ENCODE results near the gene CLP1. TPM values are rescaled to one million over a fixed set of nuclear protein-coding genes. Genes with fewer than 3 reads are reported as not detected.

Gene CLP1
- total RNA-seq, 2 experiments from 2014 or later = 16.2 to 16.9 TPM

DNA sequence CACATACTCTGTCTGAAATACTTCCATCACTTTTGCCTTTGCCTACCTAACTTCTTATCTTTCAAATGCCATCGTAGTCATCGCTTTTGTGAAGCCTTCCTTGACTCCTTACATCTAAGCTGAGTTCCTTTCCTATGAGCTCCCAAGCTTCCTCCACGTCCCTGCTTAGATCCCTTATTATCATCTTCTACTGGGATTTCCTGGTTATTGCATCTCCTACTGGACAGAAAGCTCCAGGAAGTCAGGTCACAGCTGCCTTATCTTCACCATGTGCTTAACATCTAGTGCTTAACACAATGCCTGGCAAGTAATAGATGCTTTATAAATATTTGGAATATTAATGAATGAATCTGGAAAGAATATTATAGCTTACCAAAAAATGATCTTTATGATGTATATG, 13.8 kb upstream of the CLP1 start:
- Mint-ChIP-seq H3K4me3 (no peak overlapping the region), H3K4me1 (ENCODE audit: low read depth) (peaks cover 33% of the 10 kb centered on the region), H3K27ac (no peak overlapping the region), H3K36me3 (ENCODE audit: low read depth) (no peaks in the 10 kb centered on the region), H3K9me3 (no peaks in the 10 kb centered on the region), H3K27me3 (peaks cover 49% of the 10 kb centered on the region)
- TF ChIP-seq, protein P1, sequence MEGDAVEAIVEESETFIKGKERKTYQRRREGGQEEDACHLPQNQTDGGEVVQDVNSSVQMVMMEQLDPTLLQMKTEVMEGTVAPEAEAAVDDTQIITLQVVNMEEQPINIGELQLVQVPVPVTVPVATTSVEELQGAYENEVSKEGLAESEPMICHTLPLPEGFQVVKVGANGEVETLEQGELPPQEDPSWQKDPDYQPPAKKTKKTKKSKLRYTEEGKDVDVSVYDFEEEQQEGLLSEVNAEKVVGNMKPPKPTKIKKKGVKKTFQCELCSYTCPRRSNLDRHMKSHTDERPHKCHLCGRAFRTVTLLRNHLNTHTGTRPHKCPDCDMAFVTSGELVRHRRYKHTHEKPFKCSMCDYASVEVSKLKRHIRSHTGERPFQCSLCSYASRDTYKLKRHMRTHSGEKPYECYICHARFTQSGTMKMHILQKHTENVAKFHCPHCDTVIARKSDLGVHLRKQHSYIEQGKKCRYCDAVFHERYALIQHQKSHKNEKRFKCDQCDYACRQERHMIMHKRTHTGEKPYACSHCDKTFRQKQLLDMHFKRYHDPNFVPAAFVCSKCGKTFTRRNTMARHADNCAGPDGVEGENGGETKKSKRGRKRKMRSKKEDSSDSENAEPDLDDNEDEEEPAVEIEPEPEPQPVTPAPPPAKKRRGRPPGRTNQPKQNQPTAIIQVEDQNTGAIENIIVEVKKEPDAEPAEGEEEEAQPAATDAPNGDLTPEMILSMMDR (IDR thresholded peaks at IDR 0.05) = no peak
- no peak for ATAC-seq
- ChIA-PET CTCF (interaction anchor here (0.7 to 11.7 kb wide), 38 partner anchors 8 to 300 kb away, joined by 3 to 346 read pairs (median 5); partner anchors contain the start of gene UBE2L6), POLR2A (interaction anchor here (0.7 to 1.5 kb wide), 2 partner anchors 76 to 930 kb away, joined by 3 to 11 read pairs; partner anchors contain the start of gene UBE2L6)
- no peak for DNase-seq
- intact Hi-C loops (cut with micrococcal nuclease) = no loop called here

DNA sequence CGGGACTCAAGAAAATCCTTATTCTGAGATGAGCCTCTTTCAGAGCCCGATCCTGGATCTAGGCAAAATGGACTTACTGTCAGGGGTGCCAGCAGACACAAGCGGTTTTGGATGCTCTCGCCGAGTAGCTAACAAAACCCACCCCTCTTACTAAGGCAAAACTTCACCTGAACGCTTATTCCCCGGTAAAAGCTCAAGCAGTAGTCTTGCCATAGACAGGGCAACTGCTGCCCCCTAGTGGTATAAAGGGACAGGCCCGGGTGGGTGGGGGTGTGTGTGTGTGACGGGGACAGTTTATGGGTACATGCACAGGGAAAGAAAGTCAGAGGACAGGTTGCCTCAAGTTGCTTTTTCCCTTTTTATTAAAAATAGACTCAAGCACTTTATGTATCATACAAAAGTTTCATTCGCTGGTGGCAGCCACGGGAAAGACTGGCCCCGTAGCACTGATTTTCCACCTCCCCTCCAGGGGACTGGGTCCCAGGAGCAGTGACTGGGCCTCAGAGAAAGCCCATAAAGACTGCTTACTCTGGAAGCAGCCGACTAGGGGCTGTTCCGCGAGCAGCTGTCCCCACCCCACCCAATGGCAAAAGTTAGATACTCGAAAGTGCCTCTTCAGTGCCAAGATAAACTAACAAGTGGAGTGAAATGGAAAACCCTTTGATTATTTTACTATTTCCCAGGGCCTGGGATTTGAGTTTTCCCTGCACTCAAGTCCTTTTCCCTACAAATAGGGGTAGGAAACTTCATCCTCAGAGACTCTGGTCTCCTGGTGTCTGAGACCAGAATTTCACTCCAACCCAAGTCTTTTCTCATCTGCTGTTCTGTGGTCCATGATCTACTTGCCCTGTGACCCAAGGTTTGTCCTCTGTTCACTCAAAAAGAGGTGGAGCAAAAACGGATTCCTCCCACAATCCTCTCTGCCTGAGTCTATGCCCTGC, 12.5 kb upstream of the CLP1 start:
- no peak overlapping the region for H3K4me3 Mint-ChIP-seq

DNA sequence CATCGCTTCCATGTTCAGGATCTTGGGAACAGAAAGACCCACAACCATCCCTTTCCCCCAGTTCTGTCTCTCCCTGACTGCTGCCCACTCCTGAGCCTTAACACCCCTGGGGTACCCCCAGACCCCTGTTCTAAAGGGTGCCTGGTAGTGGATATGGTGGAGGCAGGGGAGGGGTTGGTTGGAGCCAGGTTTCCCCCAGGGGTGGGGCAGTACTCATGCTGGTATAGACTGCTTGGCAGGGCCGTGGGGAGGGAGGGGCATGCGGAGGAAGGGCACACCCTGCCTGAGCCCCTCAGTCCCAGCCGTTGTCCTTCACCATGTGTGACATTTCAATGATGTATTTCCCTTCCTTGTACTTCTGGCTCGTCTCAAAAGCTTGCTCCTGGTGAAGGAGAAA, 11.9 kb upstream of the CLP1 start:
- Mint-ChIP-seq H3K4me3 (no peak overlapping the region), H3K27ac (no peak overlapping the region), H3K9me3 (no peaks in the 10 kb centered on the region), H3K27me3 (peaks cover 48% of the 10 kb centered on the region), H3K4me1 (ENCODE audit: low read depth) (peaks cover 38% of the 10 kb centered on the region), H3K36me3 (ENCODE audit: low read depth) (no peaks in the 10 kb centered on the region)
- ChIA-PET CTCF (interaction anchor here (1.6 to 11.7 kb wide), 12 partner anchors 10 to 188 kb away, joined by 6 to 346 read pairs (median 17); partner anchors contain the start of gene UBE2L6), POLR2A (interaction anchor here (2.7 kb wide), 1 partner anchor 77 kb away, joined by 12 read pairs; the partner anchor contains the start of gene UBE2L6)
- DNase-seq (no peak), ATAC-seq (no peak)
- TF ChIP-seq, protein P1 (IDR thresholded peaks at IDR 0.05) = no peak
- intact Hi-C loops (cut with micrococcal nuclease) = no loop called here

More for the DNA sequence above, 12.5 kb upstream of the CLP1 start:
- peak; percentile 93 for DNase-seq
- Mint-ChIP-seq H3K36me3 (ENCODE audit: low read depth) (no peaks in the 10 kb centered on the region), H3K9me3 (no peaks in the 10 kb centered on the region), H3K27me3 (peaks cover 48% of the 10 kb centered on the region), H3K4me1 (ENCODE audit: low read depth) (peaks cover 36% of the 10 kb centered on the region), H3K27ac (no peak overlapping the region)
- POLR2A ChIA-PET = interaction anchor here (1.5 to 2.7 kb wide), 2 partner anchors 77 kb away, joined by 11 to 12 read pairs; partner anchors contain the start of gene UBE2L6
- TF ChIP-seq, protein P1 (IDR thresholded peaks at IDR 0.05) = peak; percentile 78
- intact Hi-C loops (cut with micrococcal nuclease) = no loop called here
- peak; percentile 71 for ATAC-seq
- CTCF ChIA-PET = interaction anchor here (0.5 to 11.7 kb wide), 52 partner anchors 8 to 299 kb away, joined by 3 to 346 read pairs (median 4); partner anchors contain the start of genes CLP1 and UBE2L6

DNA sequence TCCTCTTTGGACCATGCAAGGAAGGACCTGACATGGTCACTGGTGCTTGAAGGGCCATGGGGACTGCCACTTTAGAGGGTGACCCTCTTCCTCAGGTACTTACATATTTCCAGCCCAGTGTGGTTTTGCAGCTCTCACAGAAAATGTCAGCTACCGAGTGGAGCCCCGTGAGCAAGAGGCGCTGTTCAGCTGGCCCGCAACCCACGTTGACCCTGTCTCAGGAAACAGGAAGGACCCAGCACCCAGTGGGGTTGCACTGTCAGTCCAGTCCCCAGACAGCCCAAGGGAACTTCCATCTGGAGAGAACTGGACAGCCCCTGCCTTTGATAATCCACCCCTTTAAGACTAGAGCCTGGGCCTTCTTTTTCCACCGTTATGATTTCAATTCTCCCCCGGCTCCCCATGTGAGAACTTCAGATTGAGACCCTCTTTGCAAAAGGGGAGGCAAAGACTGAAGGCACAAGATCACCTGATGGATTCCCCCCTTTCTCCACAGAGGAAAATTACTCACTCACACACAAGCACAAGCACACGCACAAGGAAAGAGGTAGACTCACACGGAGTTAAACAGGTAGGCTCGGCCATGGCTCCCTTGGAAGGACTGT, 11.3 kb upstream of the CLP1 start:
- no peak overlapping the region for H3K4me3 Mint-ChIP-seq
- CTCF ChIA-PET = interaction anchor here (0.9 to 11.7 kb wide), 7 partner anchors 16 to 189 kb away, joined by 3 to 346 read pairs (median 3); partner anchors contain the start of genes SLC43A1 and UBE2L6
- H3K4me1 Mint-ChIP-seq (ENCODE audit: low read depth) = peaks cover 36% of the 10 kb centered on the region
- DNase-seq = no peak
- H3K27me3 Mint-ChIP-seq = peaks cover 48% of the 10 kb centered on the region
- H3K9me3 Mint-ChIP-seq = no peaks in the 10 kb centered on the region
- intact Hi-C loops (cut with micrococcal nuclease) = no loop called here
- H3K36me3 Mint-ChIP-seq (ENCODE audit: low read depth) = no peaks in the 10 kb centered on the region
- ATAC-seq = no peak
- H3K27ac Mint-ChIP-seq = no peak overlapping the region
- POLR2A ChIA-PET = interaction anchor here (0.6 to 2.7 kb wide), 3 partner anchors 11 to 178 kb away, joined by 3 to 12 read pairs (median 4); partner anchors contain the start of gene UBE2L6
- TF ChIP-seq, protein P1 (IDR thresholded peaks at IDR 0.05) = no peak

All from activated CD8-positive, alpha-beta T cell treated with anti-CD3 and anti-CD28 coated beads for 36 hours (primary cell).